Neural progenitor cell (in vitro differentiated cells): ENCODE results near the gene ZFHX3.

ENCODE experiments used
- EZH2 ChIP-seq: fragments of 200-600 bp; sonication (generic); IDR thresholded peaks from 2 replicates; pipeline ENCODE4 v1.6.1; 2017; ENCODE audit warnings: antibody characterized with exemption, mild to moderate bottlenecking, moderate library complexity
- EZH2phosphoT487 ChIP-seq: fragments of 200-600 bp; sonication (generic); IDR thresholded peaks from 2 replicates; pipeline ENCODE4 v1.6.1; 2017; ENCODE audit warnings: antibody characterized with exemption
- TF ChIP-seq, protein P1 (sequence below): fragments of 200-600 bp; sonication (generic); IDR thresholded peaks from 2 replicates; pipeline ENCODE4 v1.5.1; 2017; ENCODE audit warnings: antibody characterized with exemption, mild to moderate bottlenecking

DNA sequence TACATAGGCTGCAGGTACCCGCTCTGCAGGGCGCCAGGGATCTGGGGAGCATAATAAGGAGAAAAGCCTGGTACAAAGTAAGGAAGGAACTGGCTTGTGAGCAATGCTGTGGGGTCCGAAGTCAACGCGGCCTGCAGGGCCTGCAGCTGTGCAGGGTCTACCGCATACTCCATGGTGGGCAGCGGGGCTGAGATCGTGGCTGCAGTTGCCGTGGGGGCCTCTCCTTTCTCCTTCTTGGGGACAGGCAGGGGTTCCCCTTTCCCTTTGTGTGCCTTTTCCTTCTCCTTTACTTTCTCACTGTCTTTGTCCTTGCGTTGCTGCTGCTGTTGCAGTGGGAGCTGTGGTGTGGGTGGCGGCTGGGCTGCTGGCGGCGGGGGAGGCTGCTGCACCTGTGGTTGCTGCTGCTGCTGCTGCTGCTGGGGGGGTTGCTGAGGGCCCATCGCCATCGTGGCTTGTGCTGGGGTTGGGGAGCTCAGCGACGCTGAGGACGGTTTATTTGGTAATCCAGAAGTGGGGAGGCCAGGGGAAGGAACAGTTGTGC lies 259.6 kb downstream of the ZFHX3 start:
- TF ChIP-seq, protein P1, sequence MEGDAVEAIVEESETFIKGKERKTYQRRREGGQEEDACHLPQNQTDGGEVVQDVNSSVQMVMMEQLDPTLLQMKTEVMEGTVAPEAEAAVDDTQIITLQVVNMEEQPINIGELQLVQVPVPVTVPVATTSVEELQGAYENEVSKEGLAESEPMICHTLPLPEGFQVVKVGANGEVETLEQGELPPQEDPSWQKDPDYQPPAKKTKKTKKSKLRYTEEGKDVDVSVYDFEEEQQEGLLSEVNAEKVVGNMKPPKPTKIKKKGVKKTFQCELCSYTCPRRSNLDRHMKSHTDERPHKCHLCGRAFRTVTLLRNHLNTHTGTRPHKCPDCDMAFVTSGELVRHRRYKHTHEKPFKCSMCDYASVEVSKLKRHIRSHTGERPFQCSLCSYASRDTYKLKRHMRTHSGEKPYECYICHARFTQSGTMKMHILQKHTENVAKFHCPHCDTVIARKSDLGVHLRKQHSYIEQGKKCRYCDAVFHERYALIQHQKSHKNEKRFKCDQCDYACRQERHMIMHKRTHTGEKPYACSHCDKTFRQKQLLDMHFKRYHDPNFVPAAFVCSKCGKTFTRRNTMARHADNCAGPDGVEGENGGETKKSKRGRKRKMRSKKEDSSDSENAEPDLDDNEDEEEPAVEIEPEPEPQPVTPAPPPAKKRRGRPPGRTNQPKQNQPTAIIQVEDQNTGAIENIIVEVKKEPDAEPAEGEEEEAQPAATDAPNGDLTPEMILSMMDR = no peak
- TF ChIP-seq EZH2phosphoT487 (no peak), EZH2 (no peak)
